ENCODE results near the gene BACH2.
"Not testable (repeated sequence)": the region's sequence is repeated elsewhere in the genome, so short reads cannot be mapped to it uniquely, and the experiment has no call there.

Gene BACH2

DNA sequence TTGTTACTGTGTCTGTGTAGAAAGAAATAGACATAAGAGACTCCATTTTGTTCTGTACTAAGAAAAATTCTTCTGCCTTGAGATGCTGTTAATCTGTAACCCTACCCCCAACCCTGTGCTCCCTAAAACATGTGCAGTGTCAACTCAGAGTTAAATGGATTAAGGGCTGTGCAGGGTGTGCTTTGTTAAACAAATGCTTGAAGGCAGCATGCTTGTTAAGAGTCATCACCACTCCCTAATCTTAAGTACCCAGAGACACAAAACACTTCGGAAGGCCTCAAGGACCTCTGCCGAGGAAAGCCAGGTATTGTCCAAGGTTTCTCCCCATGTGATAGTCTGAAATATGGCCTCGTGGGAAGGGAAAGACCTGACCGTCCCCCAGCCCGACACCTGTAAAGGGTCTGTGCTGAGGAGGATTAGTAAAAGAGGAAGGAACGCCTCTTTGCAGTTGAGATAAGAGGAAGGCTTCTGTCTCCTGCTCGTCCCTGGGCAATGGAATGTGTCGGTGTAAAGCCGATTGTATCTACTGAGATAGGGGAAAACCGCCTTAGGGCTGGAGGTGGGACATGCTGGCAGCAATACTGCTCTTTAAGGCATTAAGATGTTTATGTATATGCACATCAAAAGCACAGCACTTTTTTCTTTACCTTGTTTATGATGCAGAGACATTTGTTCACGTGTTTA lies 405.7 kb downstream of the BACH2 start:
- DNase-seq (ENCODE audit: low read depth), result not testable (repeated sequence)

DNA sequence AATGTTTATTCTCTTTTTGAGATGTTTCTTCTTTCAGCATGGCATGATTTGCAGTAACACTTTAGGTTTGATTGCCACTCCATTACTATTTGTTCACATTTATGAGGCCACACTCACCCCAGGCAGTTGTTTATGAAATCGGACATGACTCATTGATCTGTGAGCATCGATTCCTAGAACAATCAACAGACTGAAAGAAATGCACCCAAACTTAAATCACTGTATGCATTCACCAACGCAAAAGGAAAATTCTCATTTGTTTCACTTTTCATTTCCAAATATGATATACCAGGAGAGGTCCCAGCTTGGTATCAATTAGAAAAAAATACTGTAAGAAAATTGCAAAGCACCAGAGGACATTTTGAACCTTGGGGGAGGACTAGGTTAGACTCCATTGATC lies 407.8 kb downstream of the BACH2 start:
- DNase-seq (ENCODE audit: low read depth), result no peak

DNA sequence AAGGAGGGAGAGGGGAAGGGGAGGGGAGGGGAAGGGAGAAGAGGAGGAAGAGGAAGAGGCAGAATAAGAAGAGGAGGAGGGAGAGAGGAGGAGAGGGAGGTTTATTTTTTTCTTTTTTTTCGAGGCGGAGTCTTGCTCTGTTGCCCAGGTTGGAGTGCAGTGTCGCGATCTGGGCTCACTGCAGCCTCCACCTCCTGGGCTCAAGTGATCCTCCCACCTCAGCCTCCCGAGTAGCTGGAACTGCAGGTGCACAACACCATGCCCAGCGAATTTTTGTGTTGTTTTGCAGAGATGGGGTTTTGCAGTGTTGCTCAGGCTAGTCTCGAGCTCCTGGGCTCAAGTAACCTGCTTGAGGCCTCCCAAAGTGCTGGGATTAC lies 408.5 kb downstream of the BACH2 start:
- DNase-seq (ENCODE audit: low read depth), result no peak

DNA sequence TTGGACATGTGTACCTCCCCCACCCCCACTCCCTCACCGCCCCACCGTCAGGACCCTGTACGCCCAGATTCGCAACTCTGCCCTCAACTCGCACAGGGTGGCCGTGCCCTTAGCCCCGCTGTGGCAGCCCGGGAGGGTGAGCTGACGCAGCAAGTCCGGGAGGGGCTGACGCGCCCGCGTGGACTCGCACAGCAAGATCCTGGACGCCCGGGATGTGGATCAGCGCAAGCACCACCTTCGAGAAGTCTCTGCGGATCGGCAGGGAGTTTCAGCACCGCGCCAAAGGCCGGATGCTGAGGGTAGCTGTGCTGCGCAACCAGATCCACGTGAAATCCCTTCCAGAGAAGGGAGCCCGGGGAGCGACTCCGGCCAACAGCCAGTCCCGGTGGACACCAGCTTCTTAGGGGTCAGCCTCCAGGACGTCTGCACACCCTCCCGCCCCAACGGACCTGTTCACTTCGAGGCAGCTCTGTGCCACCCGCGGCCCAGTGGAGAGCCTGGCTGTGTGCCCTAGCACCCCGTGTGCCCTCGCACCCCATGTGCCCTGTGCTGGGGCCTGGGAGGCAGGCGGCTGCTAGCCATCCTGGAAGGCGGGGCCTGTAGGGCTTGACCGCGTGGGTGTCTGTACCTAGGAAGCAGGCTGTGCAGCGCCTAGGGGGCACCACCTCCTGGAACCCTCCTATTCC lies 409.0 kb downstream of the BACH2 start:
- no peak for DNase-seq (ENCODE audit: low read depth)

DNA sequence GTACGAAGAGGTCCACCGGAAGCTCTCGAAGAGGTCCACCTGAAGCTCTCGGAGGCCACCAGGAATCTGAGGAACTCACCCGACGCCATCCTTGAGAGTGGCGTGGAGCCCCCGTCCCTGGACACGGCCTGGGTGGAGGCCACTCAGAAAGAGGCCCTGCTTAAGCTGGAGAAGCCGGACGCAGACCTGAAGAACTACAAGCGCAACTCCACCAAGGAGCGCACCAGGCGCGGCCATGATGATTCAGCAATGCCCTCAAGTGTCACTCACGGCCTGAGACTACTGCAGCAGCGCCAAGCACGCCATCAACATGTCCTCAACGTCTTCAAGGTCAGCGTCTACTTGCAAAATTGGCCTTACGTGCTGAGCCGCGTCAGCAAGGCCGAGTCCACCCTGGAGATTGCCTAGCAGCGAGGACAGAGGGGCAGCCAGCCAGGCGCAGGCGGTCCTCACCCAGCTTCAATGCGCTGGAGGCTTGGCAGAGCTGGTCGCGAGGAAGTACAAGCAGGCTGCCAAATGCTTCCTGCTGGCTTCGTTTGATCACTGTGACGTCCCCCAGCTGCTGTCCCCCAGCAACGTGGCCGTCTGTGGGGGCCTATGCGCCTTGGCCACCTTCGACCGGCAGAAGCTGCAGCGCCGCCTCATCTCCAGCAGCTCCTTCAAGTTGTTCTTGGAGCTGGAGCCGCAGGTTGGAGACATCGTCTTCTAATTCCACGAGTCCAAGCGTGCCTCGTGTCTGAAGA lies 410.1 kb downstream of the BACH2 start:
- DNase-seq (ENCODE audit: low read depth), result no peak

Measured in activated T-cell treated with anti-CD3 and anti-CD28 coated beads for 1 hour (primary cell).